ENCODE data around the gene TSPAN8.
"Not testable (repeated sequence)": the region's sequence is repeated elsewhere in the genome, so short reads cannot be mapped to it uniquely, and the experiment has no call there.

The TSPAN8 gene

DNA sequence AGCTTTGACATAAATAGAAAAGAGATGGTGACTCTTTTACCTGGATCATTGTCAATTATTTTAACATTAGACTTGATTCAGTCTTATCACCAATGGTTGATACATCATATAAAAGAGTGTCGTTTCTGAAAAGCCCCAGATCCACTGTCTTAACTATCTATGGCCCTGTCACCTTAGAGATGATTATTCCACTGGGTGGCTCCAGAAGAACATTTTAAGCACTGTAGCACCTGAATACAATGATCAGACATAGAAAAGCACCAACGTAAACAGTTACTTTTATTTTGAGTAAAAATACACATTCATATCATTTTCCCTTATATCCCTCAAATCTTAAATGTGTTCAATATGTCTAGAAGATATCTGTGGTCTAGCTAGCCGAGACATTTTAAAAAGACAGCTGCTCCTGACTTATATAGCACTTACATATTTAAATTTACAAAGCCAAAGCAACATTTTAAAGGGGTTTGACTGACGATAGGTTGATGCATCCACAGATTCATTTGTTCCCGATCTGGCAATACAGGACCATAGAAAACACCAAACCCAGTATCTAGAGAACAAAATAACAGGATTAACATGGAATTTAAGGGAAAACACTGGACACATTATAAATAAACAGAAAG, 32.9 kb downstream of the TSPAN8 start:
- DNase-seq, result no peak

DNA sequence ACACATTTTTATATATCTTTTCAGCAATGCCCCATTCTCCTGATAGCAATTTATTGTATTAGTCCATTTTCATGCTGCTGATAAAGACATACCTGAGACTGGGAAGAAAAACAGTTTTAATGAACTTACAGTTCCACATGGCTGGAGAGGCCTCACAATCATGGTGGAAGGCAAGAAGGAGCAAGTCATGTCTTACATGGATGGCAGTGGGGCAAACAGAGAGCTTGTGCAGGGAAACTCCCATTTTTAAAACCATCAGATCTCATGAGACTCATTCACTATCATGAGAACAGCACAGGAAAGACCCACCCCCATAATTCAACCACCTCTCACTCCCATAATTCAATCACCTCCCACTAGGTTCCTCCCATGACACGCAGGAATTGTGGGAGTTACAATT, 44.7 kb downstream of the TSPAN8 start:
- not testable (repeated sequence) for DNase-seq

DNA sequence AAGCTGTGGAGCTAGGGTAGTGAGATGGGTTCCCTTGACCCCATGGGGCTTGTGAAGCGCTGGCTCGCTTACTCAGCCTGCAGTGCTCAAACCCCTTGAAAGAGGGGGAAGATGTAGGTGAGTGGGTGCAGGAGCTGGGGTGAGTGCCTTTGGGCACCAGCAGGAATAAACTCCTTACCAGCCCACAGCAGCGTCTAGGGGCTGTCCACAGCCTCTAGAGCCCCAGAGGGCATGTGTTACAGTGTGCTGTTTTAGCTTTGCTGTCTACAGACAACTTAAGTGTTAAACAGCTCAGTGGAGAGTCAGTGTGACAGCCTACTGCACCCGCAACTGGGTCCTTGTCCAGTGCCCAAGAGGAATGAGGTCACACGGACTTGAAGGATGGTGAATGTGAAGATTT, 48.0 kb downstream of the TSPAN8 start:
- DNase-seq, result no peak

DNA sequence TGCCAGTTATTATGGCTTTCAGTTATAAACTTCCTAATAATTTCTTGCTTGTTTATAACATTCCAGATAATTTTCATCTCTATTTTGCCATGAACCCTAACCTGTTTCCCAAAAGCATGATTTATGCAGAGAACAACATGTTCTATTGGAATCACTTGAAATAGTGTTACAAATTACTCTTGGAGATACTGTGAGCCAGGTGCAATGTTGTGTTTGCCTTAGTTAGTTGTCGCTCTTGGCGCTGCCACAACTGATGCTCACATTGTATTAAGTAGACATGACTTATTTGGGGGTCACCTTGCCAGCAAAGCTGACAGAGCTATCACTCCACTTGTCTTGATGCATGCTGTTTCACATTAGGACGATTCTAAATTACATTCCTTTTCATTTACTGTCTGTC, 49.4 kb downstream of the TSPAN8 start:
- DNase-seq, result no peak

DNA sequence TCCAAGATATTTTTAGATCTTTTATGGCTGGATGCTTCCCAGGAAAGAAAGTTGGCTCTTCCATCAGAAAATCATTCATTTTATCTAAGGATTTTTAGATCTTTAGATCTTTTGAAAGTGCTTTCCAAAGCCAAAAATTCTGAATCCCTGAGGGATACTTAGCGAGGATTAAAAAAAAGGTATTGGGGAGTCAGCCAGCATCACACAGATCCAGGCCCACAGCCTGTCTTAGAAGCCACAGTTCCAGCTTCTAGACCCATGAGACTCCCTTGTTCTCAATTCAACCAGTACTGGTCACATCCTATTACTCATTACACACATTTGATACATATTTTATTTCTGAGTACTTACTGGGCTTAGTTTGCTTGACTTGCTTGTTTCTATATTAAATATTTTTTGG, 49.9 kb downstream of the TSPAN8 start:
- no peak for DNase-seq

DNA sequence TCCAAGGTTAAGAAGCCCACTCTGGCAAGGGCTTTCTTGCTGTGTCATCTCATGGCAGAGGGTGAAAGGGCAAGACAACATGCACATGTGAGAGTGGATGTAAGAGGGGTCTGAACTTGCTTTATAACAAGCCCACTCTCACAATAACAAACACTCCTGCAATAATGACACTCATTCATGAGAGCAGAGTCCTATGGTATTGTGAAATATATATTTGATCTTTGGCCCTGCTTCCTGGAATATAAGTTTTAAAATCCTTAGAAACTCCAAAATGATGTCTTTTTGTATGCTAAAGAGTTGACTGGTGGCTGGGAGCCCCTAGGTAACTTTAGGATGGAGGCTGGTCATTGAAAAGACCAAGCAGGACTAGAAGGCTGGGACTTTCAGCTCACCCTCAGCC, 51.8 kb downstream of the TSPAN8 start:
- no peak for DNase-seq

DNA sequence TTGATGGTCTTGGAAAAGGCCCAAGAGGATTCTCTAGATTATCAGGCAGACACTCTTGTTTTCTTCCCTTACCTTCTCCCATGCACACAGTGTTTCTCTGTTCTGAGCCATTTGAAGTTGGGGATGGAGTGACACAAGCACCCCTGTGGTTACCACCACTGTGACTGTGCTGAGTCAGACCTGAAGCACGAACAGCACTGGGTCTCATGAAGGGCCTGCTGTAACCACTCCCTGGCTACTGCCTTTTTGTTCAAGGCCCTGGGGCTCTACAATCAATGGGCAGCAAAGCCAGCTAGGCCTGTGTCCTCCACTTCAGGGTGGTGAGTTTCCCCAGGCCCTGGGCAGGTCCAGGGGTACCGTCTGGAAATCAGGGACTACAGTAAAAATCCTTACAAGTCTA, 65.5 kb downstream of the TSPAN8 start:
- DNase-seq, result peak; percentile 14

DNA sequence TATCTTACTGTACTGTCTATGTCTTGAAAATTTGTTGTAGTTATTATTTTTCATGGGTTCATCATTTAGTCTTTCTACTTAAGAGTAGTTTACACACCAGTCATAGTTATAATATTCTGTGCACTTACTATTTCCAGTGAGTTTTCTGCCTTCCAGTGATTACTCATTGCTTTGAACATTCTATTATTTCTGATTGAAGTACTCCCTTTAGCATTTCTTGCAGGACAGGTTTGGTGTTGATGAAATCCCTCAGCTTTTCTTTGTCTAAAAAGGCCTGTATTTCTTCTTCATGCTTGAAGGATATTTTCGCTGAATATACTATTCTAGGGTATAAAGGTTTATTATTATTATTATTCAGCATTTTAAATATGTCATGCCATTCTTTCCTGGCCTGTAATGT, 66.8 kb downstream of the TSPAN8 start:
- DNase-seq, result no peak

DNA sequence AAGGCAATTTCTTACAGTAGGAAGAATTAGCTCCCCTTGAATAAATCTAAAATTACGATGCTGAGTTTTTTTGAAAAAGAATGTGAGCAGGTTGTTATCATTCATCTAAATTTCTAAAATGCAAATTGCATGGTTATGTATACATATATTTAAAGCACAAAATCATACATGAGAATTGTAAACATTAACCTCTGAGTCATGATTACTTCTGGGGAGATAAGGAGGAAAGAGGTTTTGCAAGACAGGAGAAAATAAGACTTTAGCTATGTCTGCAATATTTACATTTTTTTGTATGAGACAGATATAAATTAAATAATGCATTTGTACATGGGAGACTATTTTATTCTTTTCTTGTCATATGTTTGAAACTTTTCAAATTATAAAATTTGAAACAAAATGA, 72.2 kb downstream of the TSPAN8 start:
- DNase-seq, result no peak

DNA sequence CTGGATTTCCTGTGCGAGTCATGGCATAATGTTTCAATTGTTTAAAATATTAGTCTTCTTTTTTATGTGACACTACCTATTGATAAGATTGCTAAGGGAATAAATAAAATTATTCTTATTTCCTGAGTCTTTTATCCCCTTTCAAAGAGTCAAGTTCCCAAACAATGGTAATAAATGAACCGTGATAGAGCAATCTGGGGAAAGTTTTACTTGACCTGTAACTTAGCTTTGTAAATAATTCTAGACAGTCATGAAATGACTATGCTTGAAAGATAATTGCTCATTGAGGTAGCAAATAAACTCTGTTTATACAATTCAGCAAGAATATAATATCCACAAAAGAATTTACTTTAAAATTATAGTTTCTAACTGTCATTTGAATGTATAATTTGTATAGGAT, 82.1 kb downstream of the TSPAN8 start:
- DNase-seq, result no peak

All from T1000 (cell line).